ENCODE results near the gene CACNA1C.
"Not testable (repeated sequence)": the region's sequence is repeated elsewhere in the genome, so short reads cannot be mapped to it uniquely, and the experiment has no call there.

Gene CACNA1C

GRCh38 chr12:2467447-2468195 lies 414.8 kb downstream of the CACNA1C start:
- no peak for DNase-seq

GRCh38 chr12:2475984-2476383 lies 423.2 kb downstream of the CACNA1C start:
- no peak for DNase-seq

GRCh38 chr12:2477009-2477766 lies 424.4 kb downstream of the CACNA1C start:
- no peak for DNase-seq

GRCh38 chr12:2479851-2480535 lies 427.2 kb downstream of the CACNA1C start:
- no peak for DNase-seq

- no peak for DNase-seq
Observed at GRCh38 chr12:2481346-2481745, 428.6 kb downstream of the CACNA1C start.

- no peak for DNase-seq
Observed at GRCh38 chr12:2481951-2482350, 429.2 kb downstream of the CACNA1C start.

GRCh38 chr12:2482938-2483660 lies 430.3 kb downstream of the CACNA1C start:
- no peak for DNase-seq

GRCh38 chr12:2483713-2484112 lies 430.9 kb downstream of the CACNA1C start:
- DNase-seq, result no peak

- no peak for DNase-seq
Observed at GRCh38 chr12:2484141-2484776, 431.5 kb downstream of the CACNA1C start.

GRCh38 chr12:2485681-2486080 lies 432.9 kb downstream of the CACNA1C start:
- DNase-seq, result no peak

- DNase-seq, result no peak
Observed at GRCh38 chr12:2486796-2487195, 434.0 kb downstream of the CACNA1C start.

- DNase-seq, result no peak
Observed at GRCh38 chr12:2487278-2487677, 434.5 kb downstream of the CACNA1C start.

- DNase-seq, result no peak
Observed at GRCh38 chr12:2488131-2488530, 435.3 kb downstream of the CACNA1C start.

- no peak for DNase-seq
Observed at GRCh38 chr12:2488596-2488995, 435.8 kb downstream of the CACNA1C start.

- DNase-seq, result no peak
Observed at GRCh38 chr12:2489275-2489674, 436.5 kb downstream of the CACNA1C start.

- DNase-seq, result peak; percentile 59
Observed at GRCh38 chr12:2490831-2491230, 438.0 kb downstream of the CACNA1C start.

- not testable (repeated sequence) for DNase-seq
Observed at GRCh38 chr12:2491349-2491748, 438.6 kb downstream of the CACNA1C start.

- DNase-seq, result no peak
Observed at GRCh38 chr12:2492236-2492635, 439.4 kb downstream of the CACNA1C start.

GRCh38 chr12:2493086-2493485 lies 440.3 kb downstream of the CACNA1C start:
- no peak for DNase-seq

- DNase-seq, result no peak
Observed at GRCh38 chr12:2494486-2495192, 441.9 kb downstream of the CACNA1C start.

GRCh38 chr12:2495417-2496112 lies 442.8 kb downstream of the CACNA1C start:
- DNase-seq, result no peak
